Transverse colon (tissue), 4 donors: ENCODE measurements around the gene PAQR5. TPM values are rescaled to one million over a fixed set of nuclear protein-coding genes. Genes with fewer than 3 reads are reported as not detected.

Experiments
- DNase-seq: peaks from one replicate; pipeline ENCODE4 v3.0.0-alpha.2; 2019
- H3K27ac ChIP-seq, 4 donors: fragments of 200-600 bp; sonication (generic); 2 replicates each; pipeline ENCODE4 v1.5.1; 2016 to 2018; ENCODE audit warnings: inconsistent platforms in 4 of 4
- H3K27me3 ChIP-seq: fragments of 200-600 bp; sonication (generic); 2 replicates; pipeline ENCODE4 v1.5.1; 2017; ENCODE audit warnings: inconsistent platforms
- H3K36me3 ChIP-seq, 4 donors: fragments of 200-600 bp; sonication (generic); 2 replicates each; pipeline ENCODE4 v1.5.1; 2017 to 2019; ENCODE audit warnings: inconsistent platforms in 4 of 4
- H3K4me1 ChIP-seq, 4 donors: fragments of 200-600 bp; sonication (generic); 2 replicates each; pipeline ENCODE4 v1.5.1; 2017 to 2020; ENCODE audit warnings: inconsistent platforms in 4 of 4
- H3K4me3 ChIP-seq, 4 donors: fragments of 200-600 bp; sonication (generic); 1 replicate in 1 of 4; 2 replicates in 3 of 4; pipeline versions ENCODE4 v1.5.1 to v1.6.1; 2017 to 2019; ENCODE audit warnings: inconsistent platforms in 4 of 4
- H3K9me3 ChIP-seq, 2 donors: fragments of 200-600 bp; sonication (generic); 2 replicates each; pipeline ENCODE4 v1.5.1; 2017 to 2019; ENCODE audit warnings: inconsistent platforms in 2 of 2
- CTCF ChIP-seq, 5 experiments: fragments of 200-600 bp in 3 of 5; fragments of 450-650 bp in 2 of 5; sonication (generic) in 3 of 5; IDR thresholded peaks; 1 replicate in 2 of 5; 2 replicates in 3 of 5; pipeline ENCODE4 v1.5.1; 2016 to 2017; ENCODE audit warnings: antibody characterized with exemption in 5 of 5, inconsistent platforms in 3 of 5, mild to moderate bottlenecking in 2 of 5, moderate library complexity in 1 of 5
- EP300 ChIP-seq: sonication (generic); formaldehyde crosslinking; IDR thresholded peaks from one replicate; pipeline ENCODE4 v1.6.1; 2017; ENCODE audit warnings: antibody characterized with exemption, low read depth
- POLR2A ChIP-seq: fragments of 450-650 bp; IDR thresholded peaks from one replicate; pipeline ENCODE4 v1.6.1; 2016; ENCODE audit warnings: antibody characterized with exemption, mild to moderate bottlenecking, moderate library complexity
- POLR2AphosphoS5 ChIP-seq, 3 donors: sonication (generic); formaldehyde crosslinking; IDR thresholded peaks; one replicate each; pipeline ENCODE4 v1.6.1; 2016; ENCODE audit warnings: antibody characterized with exemption in 3 of 3
- WGBS, 2 donors: methylation state at CpG; one replicate each; pipeline ENCODE4 v1.1.5; 2018; ENCODE audit warnings: low coverage in 1 of 2; 5-methylcytosine and 5-hydroxymethylcytosine counted together
- in situ Hi-C, 4 donors: fragments of 200-750 bp; cut with MboI; loops; one replicate each; pipeline versions ENCODE4 v1.15.0 to v1.15.1; 2017; ENCODE audit warnings: low sequenced_read_pairs in 3 of 4, low pct_ligation_motif_present in 1 of 4, low pct_unique_long_range_greater_than_20kb in 1 of 4
- intact Hi-C: fragments of 100-400 bp; cut with DNase I; formaldehyde crosslinking; loops from one replicate; pipeline ENCODE4 v1.15.1; 2023; ENCODE audit warnings: low total_unique reads
- total RNA-seq, 4 donors: library from RNA; depleted of rRNA; stranded (reverse); fragments of >200 nt; gene quantifications; one replicate each; pipeline ENCODE4 v1.1.0, GENCODE V29; 2016

Gene PAQR5
- total RNA-seq, 4 donors from 2014 or later = 21.1 to 80.0 (median 48.9) TPM

- Histone ChIP-seq H3K4me1 (no peaks in the 10 kb centered on the region), H3K9me3 (no peaks in the 10 kb centered on the region), H3K36me3 (no peaks in the 10 kb centered on the region), H3K4me3 (no peak overlapping the region), H3K27ac (no peak overlapping the region), H3K27me3 (no peaks in the 10 kb centered on the region)
- intact Hi-C loops = loop anchor here (1.0 kb wide), 1 partner anchor 49 kb away; no protein-coding TSS in a partner anchor
- DNase-seq = no peak
- TF ChIP-seq EP300 (no peak), POLR2AphosphoS5 (IDR thresholded peaks at IDR 0.05) (no peak), CTCF (IDR thresholded peaks at IDR 0.05) (no peak), POLR2A (no peak)
- in situ Hi-C loops = loop anchor here in 2 of 4 donors (10.0 to 25.0 kb wide), 2 partner anchors 321 to 324 kb away; no protein-coding TSS in a partner anchor
- 89 to 90% methylated on average over 2 of the region's 2 CpGs for WGBS, 2 donors
These were observed 87.1 kb downstream of the PAQR5 start for GRCh38 chr15:69385831-69386230.

- no peaks in the 10 kb centered on the region for H3K9me3 ChIP-seq
- TF ChIP-seq POLR2AphosphoS5 (IDR thresholded peaks at IDR 0.05) (no peak), POLR2A (no peak), EP300 (no peak)
- H3K27me3 ChIP-seq = no peaks in the 10 kb centered on the region
- 84 to 94% methylated on average over 2 to 7 of the region's 7 CpGs for WGBS, 2 donors
- in situ Hi-C loops (loop anchor here in 2 of 4 donors (10.0 to 25.0 kb wide), 2 partner anchors 321 to 324 kb away; no protein-coding TSS in a partner anchor), intact Hi-C loops (loop anchor here (1.0 kb wide), 1 partner anchor 49 kb away; no protein-coding TSS in a partner anchor)
- H3K27ac ChIP-seq = no peak overlapping the region
- H3K36me3 ChIP-seq = no peaks in the 10 kb centered on the region
- no peak for DNase-seq
- H3K4me3 ChIP-seq = no peak overlapping the region
- no peaks in the 10 kb centered on the region for H3K4me1 ChIP-seq
These were observed 87.6 kb downstream of the PAQR5 start for GRCh38 chr15:69386284-69386683.

GRCh38 chr15:69388260-69388705, 89.6 kb downstream of the PAQR5 start:
- H3K36me3 ChIP-seq = no peaks in the 10 kb centered on the region
- H3K27me3 ChIP-seq = no peaks in the 10 kb centered on the region
- in situ Hi-C loops (loop anchor here in 2 of 4 donors (10.0 to 25.0 kb wide), 2 partner anchors 323 to 326 kb away; no protein-coding TSS in a partner anchor), intact Hi-C loops (no loop called here)
- no peak overlapping the region for H3K27ac ChIP-seq
- 76% methylated on average over 6 of the region's 6 CpGs; no CpG with 5 or more reads in 1 of the 2 donors for WGBS, 2 donors
- TF ChIP-seq POLR2A (no peak), CTCF (IDR thresholded peaks at IDR 0.05) (no peak), EP300 (no peak), POLR2AphosphoS5 (IDR thresholded peaks at IDR 0.05) (no peak)
- no peaks in the 10 kb centered on the region for H3K9me3 ChIP-seq
- H3K4me3 ChIP-seq = no peak overlapping the region
- no peak for DNase-seq
- H3K4me1 ChIP-seq = no peaks in the 10 kb centered on the region

GRCh38 chr15:69389426-69389825, 90.7 kb downstream of the PAQR5 start:
- intact Hi-C loops (no loop called here), in situ Hi-C loops (loop anchor here in 2 of 4 donors (10.0 to 25.0 kb wide), 2 partner anchors 325 to 327 kb away; no protein-coding TSS in a partner anchor)
- TF ChIP-seq POLR2A (no peak), POLR2AphosphoS5 (IDR thresholded peaks at IDR 0.05) (no peak), EP300 (no peak), CTCF (IDR thresholded peaks at IDR 0.05) (no peak)

More at GRCh38 chr15:69389426-69389825, 90.7 kb downstream of the PAQR5 start:
- Histone ChIP-seq H3K9me3 (no peaks in the 10 kb centered on the region), H3K27me3 (no peaks in the 10 kb centered on the region), H3K27ac (no peak overlapping the region), H3K4me1 (peaks cover 0 to 3% (median 2%) of the 10 kb centered on the region in 4 donors), H3K36me3 (no peaks in the 10 kb centered on the region), H3K4me3 (no peak overlapping the region)
- DNase-seq = no peak
- WGBS, 2 donors = 95% methylated on average over 7 of the region's 7 CpGs; no CpG with 5 or more reads in 1 of the 2 donors
